Neutrophil (primary cell): Measurements from ENCODE around the gene HS3ST2.

Source experiments
- H3K27ac ChIP-seq: fragments of 200-600 bp; sonication (generic); 2 replicates; pipeline ENCODE4 v1.5.1; 2016; ENCODE audit warnings: mild to moderate bottlenecking, moderate library complexity
- H3K27me3 ChIP-seq: fragments of 200-600 bp; sonication (generic); 2 replicates; pipeline ENCODE4 v1.6.0; 2016; ENCODE audit warnings: mild to moderate bottlenecking
- H3K36me3 ChIP-seq: fragments of 200-600 bp; sonication (generic); 2 replicates; pipeline ENCODE4 v1.5.1; 2017
- H3K4me1 ChIP-seq, 2 experiments: fragments of 200-600 bp in 1 of 2; sonication (generic) in 1 of 2; 1 replicate in 1 of 2; 2 replicates in 1 of 2; pipeline versions ENCODE4 v1.5.1 to v1.6.1; 2013 to 2016; ENCODE audit warnings: low read depth in 1 of 2, low read length in 1 of 2, mild to moderate bottlenecking in 1 of 2, moderate library complexity in 1 of 2; ENCODE audit not compliant: control insufficient read depth in 1 of 2, insufficient read depth in 1 of 2
- H3K4me3 ChIP-seq, 2 experiments: fragments of 200-600 bp in 1 of 2; sonication (generic) in 1 of 2; 1 replicate in 1 of 2; 2 replicates in 1 of 2; pipeline ENCODE4 v1.5.1; 2013 to 2016; ENCODE audit warnings: low read depth in 1 of 2, low read length in 1 of 2, mild to moderate bottlenecking in 1 of 2, moderate library complexity in 1 of 2
- H3K9me3 ChIP-seq: fragments of 200-600 bp; sonication (generic); 2 replicates; pipeline ENCODE4 v1.5.1; 2016
- TF ChIP-seq, protein P1 (sequence below): fragments of 200-600 bp; sonication (generic); IDR thresholded peaks from 2 replicates; pipeline ENCODE4 v1.5.1; 2016; ENCODE audit warnings: antibody characterized with exemption

Gene HS3ST2

DNA sequence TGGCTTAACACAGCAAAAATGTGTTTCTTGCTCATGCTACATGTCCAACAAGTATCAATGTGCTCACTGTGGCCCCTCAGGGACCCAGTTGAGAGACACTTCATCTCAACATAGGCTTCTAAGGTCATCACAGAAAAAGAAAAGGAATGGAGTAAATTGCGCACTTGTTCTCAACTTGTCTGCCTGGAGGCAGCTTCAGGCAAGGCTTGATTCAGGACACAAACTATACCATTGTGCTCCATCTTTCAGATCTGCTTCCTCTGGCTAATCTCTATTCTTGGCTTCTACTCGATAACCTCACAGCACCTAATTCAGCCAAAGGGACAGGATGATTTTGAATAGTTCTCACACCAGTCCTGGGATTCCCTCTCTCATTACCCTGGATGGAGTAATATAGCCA lies 35.6 kb downstream of the HS3ST2 start:
- no peak overlapping the region for H3K4me3 ChIP-seq
- no peaks in the 10 kb centered on the region for H3K4me1 ChIP-seq
- H3K36me3 ChIP-seq = no peaks in the 10 kb centered on the region
- H3K27me3 ChIP-seq = peaks cover 24% of the 10 kb centered on the region
- TF ChIP-seq, protein P1, sequence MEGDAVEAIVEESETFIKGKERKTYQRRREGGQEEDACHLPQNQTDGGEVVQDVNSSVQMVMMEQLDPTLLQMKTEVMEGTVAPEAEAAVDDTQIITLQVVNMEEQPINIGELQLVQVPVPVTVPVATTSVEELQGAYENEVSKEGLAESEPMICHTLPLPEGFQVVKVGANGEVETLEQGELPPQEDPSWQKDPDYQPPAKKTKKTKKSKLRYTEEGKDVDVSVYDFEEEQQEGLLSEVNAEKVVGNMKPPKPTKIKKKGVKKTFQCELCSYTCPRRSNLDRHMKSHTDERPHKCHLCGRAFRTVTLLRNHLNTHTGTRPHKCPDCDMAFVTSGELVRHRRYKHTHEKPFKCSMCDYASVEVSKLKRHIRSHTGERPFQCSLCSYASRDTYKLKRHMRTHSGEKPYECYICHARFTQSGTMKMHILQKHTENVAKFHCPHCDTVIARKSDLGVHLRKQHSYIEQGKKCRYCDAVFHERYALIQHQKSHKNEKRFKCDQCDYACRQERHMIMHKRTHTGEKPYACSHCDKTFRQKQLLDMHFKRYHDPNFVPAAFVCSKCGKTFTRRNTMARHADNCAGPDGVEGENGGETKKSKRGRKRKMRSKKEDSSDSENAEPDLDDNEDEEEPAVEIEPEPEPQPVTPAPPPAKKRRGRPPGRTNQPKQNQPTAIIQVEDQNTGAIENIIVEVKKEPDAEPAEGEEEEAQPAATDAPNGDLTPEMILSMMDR = no peak
- H3K9me3 ChIP-seq = no peaks in the 10 kb centered on the region
- H3K27ac ChIP-seq = no peak overlapping the region

DNA sequence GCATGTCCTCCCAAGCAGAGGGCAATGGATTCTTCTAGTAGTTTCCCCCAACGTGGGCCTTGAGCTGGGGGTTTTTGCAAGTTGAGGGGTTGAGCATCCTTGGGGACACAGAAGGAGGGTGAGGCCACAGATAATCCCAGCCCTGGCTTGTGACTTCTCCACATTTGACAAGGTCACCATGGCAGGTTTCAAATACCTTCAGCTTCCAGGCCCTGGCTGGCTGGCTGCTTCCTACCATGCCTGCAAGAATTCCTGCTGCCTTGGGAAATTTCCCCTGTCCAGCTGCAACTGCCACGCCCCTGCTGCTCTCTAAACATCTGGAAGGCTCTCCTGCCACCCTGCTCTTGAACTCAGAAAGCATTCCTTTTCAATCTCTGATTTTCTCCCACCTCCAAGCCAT lies 41.3 kb downstream of the HS3ST2 start:
- H3K4me1 ChIP-seq = no peaks in the 10 kb centered on the region
- H3K27ac ChIP-seq = no peak overlapping the region
- H3K9me3 ChIP-seq = no peaks in the 10 kb centered on the region
- no peaks in the 10 kb centered on the region for H3K36me3 ChIP-seq
- H3K27me3 ChIP-seq = peaks cover 19% of the 10 kb centered on the region
- TF ChIP-seq, protein P1 = no peak
- no peak overlapping the region for H3K4me3 ChIP-seq

DNA sequence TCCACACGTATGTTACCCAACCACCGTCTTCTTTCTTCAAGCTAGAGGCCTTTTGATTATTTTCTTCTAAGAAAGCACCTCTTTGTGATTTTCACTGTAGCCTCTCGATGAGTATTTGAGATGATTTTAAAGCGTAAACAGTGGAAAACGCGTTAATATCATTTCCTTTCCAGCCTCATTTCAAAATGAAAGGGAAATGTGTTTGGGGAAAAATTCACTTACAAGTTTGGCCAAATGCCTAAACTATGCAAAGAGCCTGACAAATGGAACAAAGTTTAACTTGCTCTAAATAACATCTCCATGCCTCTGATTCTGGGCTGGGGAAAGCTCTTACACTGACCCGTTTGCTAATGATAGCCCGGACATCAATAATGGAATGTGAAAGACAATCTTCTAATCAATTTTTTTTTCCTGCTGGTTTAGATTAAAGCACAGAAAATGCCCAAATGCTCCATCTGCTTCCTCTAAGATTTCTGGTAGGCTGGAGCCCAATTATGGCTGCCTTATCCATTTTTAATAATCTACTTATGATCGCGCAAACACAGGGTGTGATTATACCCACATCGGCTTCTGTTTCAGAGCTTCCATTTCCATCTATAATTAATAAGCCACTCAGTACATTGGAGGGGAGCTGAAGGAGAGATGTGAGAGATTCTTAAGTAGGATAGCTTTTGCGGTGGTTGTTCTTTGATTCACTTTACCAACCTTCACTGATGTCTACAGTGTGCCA lies 43.5 kb downstream of the HS3ST2 start:
- H3K4me3 ChIP-seq = no peak overlapping the region
- peaks cover 14% of the 10 kb centered on the region for H3K27me3 ChIP-seq
- TF ChIP-seq, protein P1 = no peak
- no peak overlapping the region for H3K27ac ChIP-seq
- H3K9me3 ChIP-seq = no peaks in the 10 kb centered on the region
- no peaks in the 10 kb centered on the region for H3K4me1 ChIP-seq
- H3K36me3 ChIP-seq = no peaks in the 10 kb centered on the region

DNA sequence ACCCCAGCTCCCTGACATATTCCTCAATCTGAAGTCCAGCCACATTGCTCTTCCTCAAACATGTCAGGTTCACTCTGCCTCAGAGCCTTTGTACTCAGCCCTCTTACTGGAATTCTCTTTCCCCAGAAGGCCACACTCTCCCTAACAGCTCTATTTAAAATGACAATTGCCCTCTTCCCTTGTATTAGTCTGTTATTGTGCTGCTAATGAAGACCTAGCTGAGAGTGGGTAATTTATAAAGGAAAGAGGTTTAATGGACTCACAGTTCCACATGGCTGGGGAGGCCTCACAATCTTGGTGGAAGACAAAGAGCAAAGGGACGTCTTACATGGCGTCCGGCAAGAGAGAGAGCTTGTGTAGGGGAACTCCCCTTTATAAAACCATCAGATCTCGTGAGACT lies 46.0 kb downstream of the HS3ST2 start:
- Histone ChIP-seq H3K27ac (no peak overlapping the region), H3K4me3 (no peak overlapping the region), H3K9me3 (no peaks in the 10 kb centered on the region), H3K36me3 (no peaks in the 10 kb centered on the region), H3K27me3 (peaks cover 10% of the 10 kb centered on the region), H3K4me1 (no peaks in the 10 kb centered on the region)
- TF ChIP-seq, protein P1 = no peak

DNA sequence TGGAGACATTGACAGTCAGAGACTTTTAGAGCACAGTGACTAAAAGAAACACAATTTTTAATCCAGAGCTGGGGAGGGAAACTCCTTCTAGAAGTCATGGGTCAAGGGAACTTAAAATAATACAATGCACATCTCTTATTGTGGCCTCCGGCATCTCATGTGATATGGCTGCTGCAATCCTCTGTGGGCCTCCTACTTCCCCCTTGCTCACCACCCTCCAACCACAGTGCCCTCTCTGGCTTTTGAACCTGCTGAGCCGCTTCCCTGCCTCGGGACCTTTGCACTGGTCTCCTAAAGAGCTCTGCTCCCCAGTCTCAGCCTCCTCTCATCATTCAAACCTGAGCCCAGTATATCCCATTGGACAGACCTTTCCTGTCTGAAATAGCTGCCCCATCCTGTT lies 47.6 kb downstream of the HS3ST2 start:
- Histone ChIP-seq H3K36me3 (no peaks in the 10 kb centered on the region), H3K4me3 (no peak overlapping the region), H3K9me3 (no peaks in the 10 kb centered on the region), H3K27ac (no peak overlapping the region), H3K27me3 (peaks cover 8% of the 10 kb centered on the region), H3K4me1 (no peaks in the 10 kb centered on the region)
- TF ChIP-seq, protein P1 = no peak
